HG02852 (cell line): Measurements from ENCODE around the gene TBC1D19.

Experiments used
- ATAC-seq: cut with Tn5 transposase; IDR thresholded peaks from one replicate; pipeline ENCODE4 v1.9.1; 2021; ENCODE audit warnings: mild to moderate bottlenecking, moderate library complexity; ENCODE audit not compliant: unreplicated experiment

The TBC1D19 gene

DNA sequence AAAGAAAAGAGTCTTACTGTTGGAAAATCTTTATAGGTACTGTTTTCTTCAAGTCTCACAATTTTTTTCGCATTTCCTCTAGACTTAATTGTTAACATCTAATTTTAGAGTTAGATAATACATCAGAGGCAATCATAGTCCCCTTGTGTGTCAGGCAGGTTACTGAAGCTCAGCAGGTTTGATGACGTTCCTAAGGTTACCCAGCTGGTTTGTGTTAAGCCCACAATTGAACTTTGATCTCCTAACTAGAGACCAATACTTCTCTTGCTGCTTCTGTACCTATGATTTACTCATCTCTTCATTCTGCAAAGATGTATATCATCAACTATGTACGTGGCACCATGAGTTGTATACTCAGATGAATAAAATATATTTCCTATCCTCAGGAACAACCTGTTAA is 145.1 kb downstream of the TBC1D19 start:
- ATAC-seq = no peak

DNA sequence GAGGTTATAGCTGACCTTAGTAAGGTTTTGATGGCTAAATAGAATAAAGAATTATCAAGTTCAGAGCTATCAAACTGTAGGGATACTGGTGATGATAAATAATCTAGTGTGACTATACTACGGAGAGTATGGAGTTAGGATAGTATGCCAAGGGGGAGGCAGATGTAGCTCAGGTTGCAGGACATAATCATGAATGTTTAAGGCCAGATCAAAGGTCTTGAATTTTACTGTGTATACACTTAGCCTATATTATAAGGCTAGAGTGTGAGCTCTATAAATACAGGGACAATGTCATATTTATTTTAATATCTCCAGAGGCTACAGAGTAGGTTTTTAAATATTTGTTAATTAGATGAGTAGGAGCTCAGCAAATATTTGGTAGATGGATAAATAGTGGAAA is 145.7 kb downstream of the TBC1D19 start:
- no peak for ATAC-seq

- peak; percentile 87 for ATAC-seq
These were observed 147.6 kb downstream of the TBC1D19 start for GRCh38 chr4:26731351-26732035.

GRCh38 chr4:26732356-26732755 is 148.5 kb downstream of the TBC1D19 start:
- no peak for ATAC-seq

- ATAC-seq = no peak
These were observed 152.7 kb downstream of the TBC1D19 start for GRCh38 chr4:26736621-26737020.

- no peak for ATAC-seq
These were observed 153.5 kb downstream of the TBC1D19 start for GRCh38 chr4:26737385-26737784.

DNA sequence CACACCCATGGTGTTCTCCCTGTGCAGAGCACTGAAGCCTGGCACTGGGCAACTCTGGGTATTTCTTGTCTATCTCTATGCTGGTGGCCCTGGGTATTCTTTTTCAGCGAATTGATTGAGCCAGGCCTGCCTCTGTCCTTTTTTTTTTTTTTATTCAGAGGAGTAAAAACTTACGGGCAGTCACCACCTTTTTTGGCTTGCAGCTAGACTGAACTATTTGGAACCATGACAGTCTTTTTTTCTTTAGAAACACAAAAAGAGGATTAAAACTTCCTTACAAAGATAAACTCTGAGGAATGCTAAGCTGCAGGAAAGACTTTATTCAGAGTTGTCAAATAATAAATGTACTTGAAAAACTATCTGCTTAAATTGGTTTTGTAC is 157.6 kb downstream of the TBC1D19 start:
- no peak for ATAC-seq

DNA sequence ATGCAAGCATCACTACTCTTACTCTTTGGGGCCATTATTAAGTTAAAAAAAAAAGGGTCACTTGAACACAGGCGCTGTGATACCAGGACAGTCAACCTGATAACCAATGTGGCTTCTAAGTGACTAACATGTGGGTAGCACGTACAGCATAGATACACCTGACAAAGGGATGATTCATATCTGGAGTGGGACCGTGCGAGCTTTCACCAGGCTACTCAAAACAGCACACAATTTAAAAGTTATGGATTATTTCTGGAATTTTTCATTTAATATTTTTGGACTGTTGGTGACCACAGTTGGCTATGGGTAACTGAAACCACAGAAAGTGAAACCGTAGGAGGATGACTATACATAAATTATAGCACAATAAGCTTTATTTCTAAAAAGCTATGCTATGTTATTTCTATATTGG is 162.9 kb downstream of the TBC1D19 start:
- ATAC-seq = peak; percentile 97

GRCh38 chr4:26748811-26749210 is 164.9 kb downstream of the TBC1D19 start:
- no peak for ATAC-seq

DNA sequence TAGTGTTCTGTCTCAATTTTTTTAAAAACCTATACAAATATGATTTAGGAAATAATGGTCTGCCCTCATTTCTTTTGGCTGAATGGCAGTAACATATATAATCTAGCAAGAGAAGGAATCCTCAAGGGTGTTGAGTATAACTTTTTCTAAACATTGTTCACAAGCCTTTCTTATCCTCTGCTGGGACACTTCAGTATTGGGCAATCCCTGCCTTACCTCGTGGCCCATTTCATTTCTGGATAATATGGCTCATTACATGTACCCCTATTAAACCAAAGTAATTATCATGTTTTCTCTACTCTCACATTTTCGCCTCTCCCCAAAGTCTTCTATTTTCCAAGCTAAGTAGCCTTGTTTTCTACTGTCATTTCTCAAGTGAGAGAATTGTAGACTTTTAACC is 166.0 kb downstream of the TBC1D19 start:
- no peak for ATAC-seq

GRCh38 chr4:26751004-26751403 is 167.1 kb downstream of the TBC1D19 start:
- ATAC-seq = no peak

- ATAC-seq = peak; percentile 95
These were observed 168.0 kb downstream of the TBC1D19 start for GRCh38 chr4:26751838-26752237.

GRCh38 chr4:26753187-26753586 is 169.3 kb downstream of the TBC1D19 start:
- no peak for ATAC-seq

- no peak for ATAC-seq
These were observed 169.7 kb downstream of the TBC1D19 start for GRCh38 chr4:26753617-26754016.

GRCh38 chr4:26757751-26758150 is 173.9 kb downstream of the TBC1D19 start:
- ATAC-seq = no peak

DNA sequence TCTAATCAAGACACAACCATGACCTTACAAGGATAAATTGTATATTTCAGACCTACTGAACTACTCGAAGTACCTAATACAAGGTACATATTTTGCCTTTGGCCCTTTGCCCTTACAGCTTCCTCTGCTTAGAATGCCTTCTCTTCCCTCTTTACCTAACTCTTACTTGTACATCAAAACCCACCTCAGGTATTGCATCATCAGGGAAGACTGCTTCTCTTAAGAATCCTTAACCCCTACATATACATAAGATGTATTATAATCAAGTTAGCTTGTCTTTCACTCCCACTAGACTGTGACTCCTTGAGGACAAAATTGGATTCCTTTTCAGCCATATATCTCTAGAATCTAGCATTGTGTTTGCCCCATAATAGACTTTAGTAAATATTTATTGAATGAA is 175.0 kb downstream of the TBC1D19 start:
- no peak for ATAC-seq

GRCh38 chr4:26762650-26763049 is 178.8 kb downstream of the TBC1D19 start:
- no peak for ATAC-seq

DNA sequence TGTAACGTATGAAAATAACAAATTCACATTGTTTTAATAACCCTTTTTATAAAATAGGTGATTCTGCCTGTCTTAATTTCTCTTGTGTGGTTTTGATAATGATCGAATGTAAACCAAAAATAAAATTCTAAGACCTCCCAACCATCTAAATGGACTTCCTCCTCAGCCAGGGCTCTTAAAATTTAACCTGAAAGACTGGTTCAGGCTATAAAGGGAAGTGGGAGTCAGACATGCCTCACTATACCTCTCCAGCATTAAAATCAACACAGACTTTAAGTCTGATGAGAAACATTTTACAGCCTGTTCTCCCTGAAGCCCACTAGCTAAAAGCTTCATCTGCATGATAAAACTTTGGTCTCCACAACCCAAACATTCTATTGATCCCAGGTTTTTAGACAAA is 179.2 kb downstream of the TBC1D19 start:
- ATAC-seq = no peak

DNA sequence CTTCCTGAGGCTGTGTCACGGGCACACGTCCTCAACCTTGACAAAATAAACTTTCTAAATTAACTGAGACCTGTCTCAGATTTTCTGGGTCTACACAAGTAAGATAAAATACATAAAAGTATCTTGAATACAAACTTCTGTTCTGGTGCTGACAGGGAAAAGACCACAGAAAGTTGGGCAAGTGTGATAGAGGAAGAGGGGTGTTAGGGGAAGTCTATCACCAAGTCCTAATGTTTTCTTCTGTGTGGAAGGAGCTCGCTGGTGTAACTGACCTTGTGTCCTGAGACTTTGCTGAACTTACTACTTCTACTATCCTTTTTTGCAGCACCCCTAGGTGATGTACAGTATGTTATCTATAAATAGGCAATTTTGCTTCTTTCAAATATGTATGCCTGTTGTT is 179.8 kb downstream of the TBC1D19 start:
- ATAC-seq = no peak

DNA sequence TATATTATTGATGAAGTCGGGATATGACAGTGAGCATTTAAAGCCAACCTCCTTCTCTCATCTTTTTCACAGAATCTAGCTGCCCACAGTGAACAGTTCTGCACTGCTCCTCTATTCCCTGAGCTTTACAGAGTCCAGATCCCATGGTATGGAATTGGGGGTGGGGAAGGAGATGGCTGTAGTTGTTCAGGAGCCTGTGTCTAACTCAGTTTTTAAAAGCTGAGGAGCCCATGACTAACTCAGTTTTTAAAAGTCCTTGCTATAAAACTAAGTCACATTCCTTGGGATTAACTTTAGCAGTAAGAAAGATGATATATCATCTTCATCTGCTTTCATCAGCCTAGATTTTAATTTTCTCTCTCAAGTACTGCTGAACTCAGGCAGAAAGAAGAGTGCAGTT is 180.3 kb downstream of the TBC1D19 start:
- no peak for ATAC-seq

- no peak for ATAC-seq
These were observed 181.6 kb downstream of the TBC1D19 start for GRCh38 chr4:26765515-26765914.

DNA sequence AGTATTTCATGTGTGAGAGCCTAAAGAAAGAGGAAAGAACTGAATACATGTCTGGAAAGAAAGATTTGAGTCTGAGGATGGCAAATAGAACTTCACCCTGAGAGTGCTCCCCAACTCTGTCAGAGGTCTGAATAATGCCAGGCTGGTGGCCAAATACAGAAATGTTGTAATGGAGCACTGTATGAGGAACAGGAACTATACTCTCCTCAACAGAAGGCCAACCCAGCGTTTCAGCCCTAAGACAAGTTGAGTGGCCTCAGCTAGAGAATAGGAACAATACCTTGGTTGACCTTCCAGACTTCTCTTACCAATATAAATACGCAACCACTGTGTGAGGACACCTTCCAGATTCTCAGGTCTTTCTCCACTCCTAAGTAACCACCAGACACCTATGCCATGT is 182.3 kb downstream of the TBC1D19 start:
- peak; percentile 83 for ATAC-seq
